Measurements from ENCODE around the gene GNB5. TPM values are rescaled to one million over a fixed set of nuclear protein-coding genes. Genes with fewer than 3 reads are reported as not detected.

Gene GNB5
- total RNA-seq, 1 experiment from 2014 or later = 58.7 TPM

GRCh38 chr15:52206446-52206845 is 15.3 kb upstream of the GNB5 start:
- intact Hi-C loops (cut with micrococcal nuclease; ENCODE audit: unreplicated experiment) (no loop called here), in situ Hi-C loops (cut with HindIII; ENCODE audit: low pct_unique_long_range_greater_than_20kb, low sequenced_read_pairs) (no loop called here)
- no peak for ATAC-seq
- TF ChIP-seq REST (IDR thresholded peaks at IDR 0.05; ENCODE audit: insufficient read depth in 1 of 2, low read depth in 2 of 2, low read length in 1 of 2) (no peak), TCF7L2 (IDR thresholded peaks at IDR 0.05; ENCODE audit: low read depth, low read length) (no peak), POLR2AphosphoS5 (IDR thresholded peaks at IDR 0.05; ENCODE audit: low read depth, low read length) (no peak)
- no peak overlapping the region for H3K27ac ChIP-seq (ENCODE audit: low read length)
- no peaks in the 10 kb centered on the region for H3K4me1 ChIP-seq (ENCODE audit: control insufficient read depth, insufficient read depth, low read length)
- POLR2A ChIA-PET = no interaction called here
- H3K9me3 ChIP-seq (ENCODE audit: control insufficient read depth, insufficient read depth, low read depth, low read length) = no peaks in the 10 kb centered on the region
- CTCF ChIA-PET = no interaction called here
- no peak for DNase-seq (ENCODE audit: low read depth, low spot score)
- no peak overlapping the region for H3K4me3 ChIP-seq (ENCODE audit: low read depth in 2 of 2, low read length in 2 of 2)
- no TSS peak for BruUV-seq (replicated peaks)
- peaks cover 4% of the 10 kb centered on the region; the same call in 1 of the 2 replicates for H3K36me3 ChIP-seq (ENCODE audit: control insufficient read depth, insufficient read depth, low read length)
- H3K27me3 ChIP-seq (ENCODE audit: control insufficient read depth, insufficient read depth, low read length) = no peaks in the 10 kb centered on the region

- H3K27ac ChIP-seq (ENCODE audit: low read length) = no peak overlapping the region
- DNase-seq (ENCODE audit: low read depth, low spot score) (no peak), ATAC-seq (no peak)
- CTCF ChIA-PET = no interaction called here
- H3K27me3 ChIP-seq (ENCODE audit: control insufficient read depth, insufficient read depth, low read length) = no peaks in the 10 kb centered on the region
- H3K4me3 ChIP-seq (ENCODE audit: low read depth in 2 of 2, low read length in 2 of 2) = no peak overlapping the region
- peaks cover 4% of the 10 kb centered on the region; the same call in 1 of the 2 replicates for H3K36me3 ChIP-seq (ENCODE audit: control insufficient read depth, insufficient read depth, low read length)
- H3K9me3 ChIP-seq (ENCODE audit: control insufficient read depth, insufficient read depth, low read depth, low read length) = no peaks in the 10 kb centered on the region
- POLR2A ChIA-PET = no interaction called here
- no TSS peak for BruUV-seq (replicated peaks)
- no peaks in the 10 kb centered on the region for H3K4me1 ChIP-seq (ENCODE audit: control insufficient read depth, insufficient read depth, low read length)
- TF ChIP-seq CTCF (IDR thresholded peaks at IDR 0.05) (no peak), TCF7L2 (IDR thresholded peaks at IDR 0.05; ENCODE audit: low read depth, low read length) (no peak), SIN3A (IDR thresholded peaks at IDR 0.05; ENCODE audit: borderline replicate concordance, insufficient read depth, low read depth, low read length) (no peak), POLR2AphosphoS5 (IDR thresholded peaks at IDR 0.05; ENCODE audit: low read depth, low read length) (no peak), REST (IDR thresholded peaks at IDR 0.05; ENCODE audit: insufficient read depth in 1 of 2, low read depth in 2 of 2, low read length in 1 of 2) (no peak)
- in situ Hi-C loops (cut with HindIII; ENCODE audit: low pct_unique_long_range_greater_than_20kb, low sequenced_read_pairs) (no loop called here), intact Hi-C loops (cut with micrococcal nuclease; ENCODE audit: unreplicated experiment) (no loop called here)
These were observed 13.5 kb upstream of the GNB5 start for GRCh38 chr15:52204657-52205056.

All from Panc1 (cell line).